HEK293 (cell line): Measurements from ENCODE around the gene ABCC3.

Source experiments
- CTCF ChIA-PET: fragments of 350-600 bp; formaldehyde crosslinking; extraction: SDS; loops from one replicate; lab custom pipeline; 2021; ENCODE audit warnings: antibody characterized with exemption; lab: Yijun Ruan, JAX
- POLR2A ChIA-PET: fragments of 300-600 bp; formaldehyde crosslinking; extraction: SDS; loops from one replicate; lab custom pipeline; 2020; ENCODE audit warnings: antibody characterized with exemption, inconsistent platforms; lab: Yijun Ruan, JAX
- H3K27ac ChIP-seq: fragments of 200-500 bp; sonication (Bioruptor generic); 2 replicates; pipeline ENCODE4 v1.5.1; 2014; ENCODE audit warnings: low read depth, low read length, control low read depth, inconsistent platforms; ENCODE audit errors: extremely low read depth
- H3K36me3 ChIP-seq, 2 experiments: fragments of 200-500 bp in 1 of 2; sonication (Bioruptor generic) in 1 of 2; 1 replicate in 1 of 2; 2 replicates in 1 of 2; pipeline ENCODE4 v1.5.1; 2014 to 2017; ENCODE audit warnings: inconsistent platforms in 2 of 2, low read length in 2 of 2; ENCODE audit not compliant: control insufficient read depth in 2 of 2, insufficient read depth in 1 of 2
- H3K4me1 ChIP-seq: fragments of 200-500 bp; sonication (Bioruptor generic); 2 replicates; pipeline ENCODE4 v1.5.1; 2014; ENCODE audit warnings: mild to moderate bottlenecking, low read length, inconsistent platforms; ENCODE audit not compliant: control insufficient read depth, insufficient read depth
- H3K4me3 ChIP-seq: 2 replicates; pipeline ENCODE4 v1.5.1; 2011; ENCODE audit warnings: low read depth, mild to moderate bottlenecking, control low read depth, low read length, moderate library complexity
- H3K9me3 ChIP-seq: fragments of 200-500 bp; sonication (Bioruptor generic); 2 replicates; pipeline ENCODE4 v1.5.1; 2014; ENCODE audit warnings: low read depth, low read length, inconsistent platforms; ENCODE audit not compliant: control insufficient read depth, insufficient read depth
- EGR2 ChIP-seq: fragments of 450-650 bp; formaldehyde crosslinking; IDR thresholded peaks from 2 replicates; pipeline ENCODE4 v1.5.1; 2016; ENCODE audit warnings: low read depth, missing biosample characterization, missing genetic modification characterization
- GLIS1 ChIP-seq: fragments of 450-650 bp; formaldehyde crosslinking; IDR thresholded peaks from 2 replicates; pipeline ENCODE4 v1.5.1; 2016; ENCODE audit warnings: missing biosample characterization, missing genetic modification characterization
- KLF17 ChIP-seq: fragments of 450-650 bp; formaldehyde crosslinking; IDR thresholded peaks from 2 replicates; pipeline ENCODE4 v1.5.1; 2016; ENCODE audit warnings: missing biosample characterization, missing genetic modification characterization
- SCRT2 ChIP-seq: fragments of 450-650 bp; formaldehyde crosslinking; IDR thresholded peaks from 2 replicates; pipeline ENCODE4 v1.5.1; 2016; ENCODE audit warnings: missing biosample characterization, missing genetic modification characterization
- SP7 ChIP-seq: fragments of 450-650 bp; formaldehyde crosslinking; IDR thresholded peaks from 2 replicates; pipeline ENCODE4 v1.5.1; 2016; ENCODE audit warnings: missing biosample characterization, missing genetic modification characterization
- WT1 ChIP-seq: fragments of 450-650 bp; formaldehyde crosslinking; IDR thresholded peaks from 2 replicates; pipeline ENCODE4 v1.5.1; 2016; ENCODE audit warnings: missing biosample characterization, missing genetic modification characterization
- ZBTB17 ChIP-seq: fragments of 450-650 bp; formaldehyde crosslinking; IDR thresholded peaks from 2 replicates; pipeline ENCODE4 v1.5.1; 2016; ENCODE audit warnings: missing biosample characterization, missing genetic modification characterization
- ZEB2 ChIP-seq: fragments of 450-650 bp; formaldehyde crosslinking; IDR thresholded peaks from 2 replicates; pipeline ENCODE4 v1.5.1; 2016; ENCODE audit warnings: missing biosample characterization, missing genetic modification characterization
- ZFHX2 ChIP-seq: fragments of 450-650 bp; formaldehyde crosslinking; conservative IDR thresholded peaks from 2 replicates; pipeline ENCODE4 v1.5.1; 2016; ENCODE audit warnings: missing biosample characterization, missing genetic modification characterization
- ZFP41 ChIP-seq: fragments of 450-650 bp; formaldehyde crosslinking; IDR thresholded peaks from 2 replicates; pipeline ENCODE4 v1.5.1; 2016; ENCODE audit warnings: missing biosample characterization, missing genetic modification characterization, borderline replicate concordance
- ZIC2 ChIP-seq: fragments of 450-650 bp; formaldehyde crosslinking; IDR thresholded peaks from 2 replicates; pipeline ENCODE4 v1.5.1; 2016; ENCODE audit warnings: missing biosample characterization, missing genetic modification characterization
- ZNF114 ChIP-seq: fragments of 450-650 bp; formaldehyde crosslinking; IDR thresholded peaks from 2 replicates; pipeline ENCODE4 v1.5.0; 2017; ENCODE audit warnings: missing biosample characterization, missing genetic modification characterization
- ZNF174 ChIP-seq: fragments of 450-650 bp; formaldehyde crosslinking; IDR thresholded peaks from 2 replicates; pipeline ENCODE4 v1.5.0; 2017; ENCODE audit warnings: missing biosample characterization, mild to moderate bottlenecking, missing genetic modification characterization
- ZNF341 ChIP-seq: fragments of 450-650 bp; formaldehyde crosslinking; IDR thresholded peaks from 2 replicates; pipeline ENCODE4; 2016; ENCODE audit warnings: low read depth, missing biosample characterization, missing genetic modification characterization
- ZNF366 ChIP-seq: fragments of 450-650 bp; formaldehyde crosslinking; conservative IDR thresholded peaks from 2 replicates; pipeline ENCODE4 v1.5.1; 2016; ENCODE audit warnings: missing biosample characterization, missing genetic modification characterization
- ZNF37A ChIP-seq: fragments of 450-650 bp; IDR thresholded peaks from 2 replicates; pipeline ENCODE4 v1.5.1; 2018; ENCODE audit warnings: missing biosample characterization, missing genetic modification characterization
- ZNF561 ChIP-seq: fragments of 450-650 bp; IDR thresholded peaks from 2 replicates; pipeline ENCODE4 v1.5.1; 2018; ENCODE audit warnings: missing biosample characterization, missing genetic modification characterization, borderline replicate concordance
- ZNF600 ChIP-seq: fragments of 450-650 bp; formaldehyde crosslinking; IDR thresholded peaks from 2 replicates; pipeline ENCODE4 v1.5.1; 2016; ENCODE audit warnings: missing biosample characterization, missing genetic modification characterization
- ZNF623 ChIP-seq: fragments of 450-650 bp; formaldehyde crosslinking; IDR thresholded peaks from 2 replicates; pipeline ENCODE4 v1.5.1; 2016; ENCODE audit warnings: missing biosample characterization, missing genetic modification characterization
- ZNF629 ChIP-seq: fragments of 450-650 bp; formaldehyde crosslinking; IDR thresholded peaks from 2 replicates; pipeline ENCODE4 v1.5.1; 2017; ENCODE audit warnings: missing biosample characterization, missing genetic modification characterization
- ZNF704 ChIP-seq: fragments of 450-650 bp; formaldehyde crosslinking; IDR thresholded peaks from 2 replicates; pipeline ENCODE4 v1.5.1; 2016; ENCODE audit warnings: missing biosample characterization, missing genetic modification characterization
- TF ChIP-seq, protein P1 (sequence below): fragments of 450-650 bp; formaldehyde crosslinking; IDR thresholded peaks from 2 replicates; pipeline ENCODE4 v1.5.1; 2016; ENCODE audit warnings: missing biosample characterization, missing genetic modification characterization
- TF ChIP-seq, protein P2 (sequence below): fragments of 450-650 bp; formaldehyde crosslinking; IDR thresholded peaks from 2 replicates; pipeline ENCODE4 v1.5.1; 2016; ENCODE audit warnings: missing biosample characterization, missing genetic modification characterization

ABCC3 gene

GRCh38 chr17:50630524-50631194 is 4.0 kb upstream of the ABCC3 start (continued):
- no peak for TF ChIP-seq ZNF174 (tag by site-specific recombination)
- TF ChIP-seq, protein P1, sequence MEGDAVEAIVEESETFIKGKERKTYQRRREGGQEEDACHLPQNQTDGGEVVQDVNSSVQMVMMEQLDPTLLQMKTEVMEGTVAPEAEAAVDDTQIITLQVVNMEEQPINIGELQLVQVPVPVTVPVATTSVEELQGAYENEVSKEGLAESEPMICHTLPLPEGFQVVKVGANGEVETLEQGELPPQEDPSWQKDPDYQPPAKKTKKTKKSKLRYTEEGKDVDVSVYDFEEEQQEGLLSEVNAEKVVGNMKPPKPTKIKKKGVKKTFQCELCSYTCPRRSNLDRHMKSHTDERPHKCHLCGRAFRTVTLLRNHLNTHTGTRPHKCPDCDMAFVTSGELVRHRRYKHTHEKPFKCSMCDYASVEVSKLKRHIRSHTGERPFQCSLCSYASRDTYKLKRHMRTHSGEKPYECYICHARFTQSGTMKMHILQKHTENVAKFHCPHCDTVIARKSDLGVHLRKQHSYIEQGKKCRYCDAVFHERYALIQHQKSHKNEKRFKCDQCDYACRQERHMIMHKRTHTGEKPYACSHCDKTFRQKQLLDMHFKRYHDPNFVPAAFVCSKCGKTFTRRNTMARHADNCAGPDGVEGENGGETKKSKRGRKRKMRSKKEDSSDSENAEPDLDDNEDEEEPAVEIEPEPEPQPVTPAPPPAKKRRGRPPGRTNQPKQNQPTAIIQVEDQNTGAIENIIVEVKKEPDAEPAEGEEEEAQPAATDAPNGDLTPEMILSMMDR = peak; percentile 95
- TF ChIP-seq ZNF37A = no peak

DNA sequence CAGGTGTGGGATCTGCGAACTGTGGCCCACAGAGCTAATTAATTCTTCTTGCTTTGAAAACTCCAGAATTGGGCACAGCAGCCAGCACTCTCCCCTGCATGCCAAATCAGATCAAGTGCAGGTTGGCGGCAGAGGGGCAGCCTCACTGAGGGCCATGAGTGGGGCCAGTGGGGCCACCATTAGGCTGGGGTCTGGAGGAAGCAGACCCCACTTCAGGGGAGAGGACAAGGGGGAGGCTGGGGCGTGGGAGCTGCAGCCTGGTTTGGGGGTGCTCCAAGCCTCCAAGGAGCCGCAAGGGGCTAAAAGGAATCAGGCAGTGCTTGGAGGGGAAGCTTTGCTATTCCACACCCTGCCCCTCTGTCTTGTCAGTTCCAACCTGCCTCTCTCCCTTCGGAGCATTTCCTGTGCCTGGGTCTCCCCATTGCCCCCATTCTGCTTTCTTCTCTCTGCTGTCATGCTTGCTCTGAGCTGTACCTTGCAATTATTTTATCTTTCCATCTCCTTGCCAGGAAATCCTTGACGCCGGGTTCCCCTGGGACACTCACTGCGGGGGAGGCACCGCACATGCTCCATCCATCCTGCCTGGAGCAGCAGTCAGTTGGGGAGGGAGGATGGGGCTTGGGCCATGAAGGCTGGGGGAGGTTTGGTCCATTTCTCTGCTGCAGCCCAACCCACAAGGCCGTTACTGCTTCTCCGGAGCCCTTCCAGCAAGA is 3.3 kb upstream of the ABCC3 start:
- Histone ChIP-seq H3K4me1 (no peaks in the 10 kb centered on the region; the same call in 1 of the 2 replicates), H3K27ac (no peak overlapping the region), H3K9me3 (no peaks in the 10 kb centered on the region), H3K36me3 (no peaks in the 10 kb centered on the region), H3K4me3 (no peak overlapping the region)
- TF ChIP-seq ZNF561 (tag by site-specific recombination) (no peak), ZNF366 (no peak), WT1 (tag by site-specific recombination) (peak; percentile 70), SCRT2 (tag by site-specific recombination) (no peak), ZBTB17 (0 out of 2 replicates have a peak, but pooled peaks have one; percentile 31), GLIS1 (peak; percentile 78), ZNF341 (tag by site-specific recombination) (peak; percentile 26; the same call in 1 of the 2 replicates), EGR2 (peak; percentile 53; the same call in 1 of the 2 replicates), ZIC2 (tag by site-specific recombination) (0 out of 2 replicates have a peak, but pooled peaks have one; percentile 28), ZFHX2 (tag by site-specific recombination) (peak; percentile 63), SP7 (tag by site-specific recombination) (peak; percentile 91), ZNF600 (peak; percentile 78), ZNF623 (no peak), ZNF629 (tag by site-specific recombination) (0 out of 2 replicates have a peak, but pooled peaks have one; percentile 25), ZEB2 (tag by site-specific recombination) (0 out of 2 replicates have a peak, but pooled peaks have one; percentile 32)
- POLR2A ChIA-PET = interaction anchor here (1.0 to 1.9 kb wide), 3 partner anchors 8 to 80 kb away, joined by 3 to 8 read pairs (median 3); no protein-coding TSS in a partner anchor
- CTCF ChIA-PET = interaction anchor here (0.6 to 9.7 kb wide), 34 partner anchors 7 to 152 kb away, joined by 3 to 231 read pairs (median 4); partner anchors contain the start of genes CACNA1G and SPATA20

- Histone ChIP-seq H3K36me3 (no peaks in the 10 kb centered on the region), H3K4me1 (no peaks in the 10 kb centered on the region; the same call in 1 of the 2 replicates), H3K27ac (no peak overlapping the region), H3K4me3 (no peak overlapping the region), H3K9me3 (no peaks in the 10 kb centered on the region)
- ChIA-PET POLR2A (interaction anchor here (1.1 kb wide), 1 partner anchor 52 kb away, joined by 3 read pairs; no protein-coding TSS in a partner anchor), CTCF (interaction anchor here (0.6 to 9.7 kb wide), 15 partner anchors 7 to 113 kb away, joined by 3 to 231 read pairs (median 6); partner anchors contain the start of gene SPATA20)
- TF ChIP-seq KLF17 (tag by site-specific recombination) (no peak), ZNF114 (tag by site-specific recombination) (no peak), ZFP41 (tag by site-specific recombination) (no peak), ZNF704 (no peak)
- TF ChIP-seq, protein P2, sequence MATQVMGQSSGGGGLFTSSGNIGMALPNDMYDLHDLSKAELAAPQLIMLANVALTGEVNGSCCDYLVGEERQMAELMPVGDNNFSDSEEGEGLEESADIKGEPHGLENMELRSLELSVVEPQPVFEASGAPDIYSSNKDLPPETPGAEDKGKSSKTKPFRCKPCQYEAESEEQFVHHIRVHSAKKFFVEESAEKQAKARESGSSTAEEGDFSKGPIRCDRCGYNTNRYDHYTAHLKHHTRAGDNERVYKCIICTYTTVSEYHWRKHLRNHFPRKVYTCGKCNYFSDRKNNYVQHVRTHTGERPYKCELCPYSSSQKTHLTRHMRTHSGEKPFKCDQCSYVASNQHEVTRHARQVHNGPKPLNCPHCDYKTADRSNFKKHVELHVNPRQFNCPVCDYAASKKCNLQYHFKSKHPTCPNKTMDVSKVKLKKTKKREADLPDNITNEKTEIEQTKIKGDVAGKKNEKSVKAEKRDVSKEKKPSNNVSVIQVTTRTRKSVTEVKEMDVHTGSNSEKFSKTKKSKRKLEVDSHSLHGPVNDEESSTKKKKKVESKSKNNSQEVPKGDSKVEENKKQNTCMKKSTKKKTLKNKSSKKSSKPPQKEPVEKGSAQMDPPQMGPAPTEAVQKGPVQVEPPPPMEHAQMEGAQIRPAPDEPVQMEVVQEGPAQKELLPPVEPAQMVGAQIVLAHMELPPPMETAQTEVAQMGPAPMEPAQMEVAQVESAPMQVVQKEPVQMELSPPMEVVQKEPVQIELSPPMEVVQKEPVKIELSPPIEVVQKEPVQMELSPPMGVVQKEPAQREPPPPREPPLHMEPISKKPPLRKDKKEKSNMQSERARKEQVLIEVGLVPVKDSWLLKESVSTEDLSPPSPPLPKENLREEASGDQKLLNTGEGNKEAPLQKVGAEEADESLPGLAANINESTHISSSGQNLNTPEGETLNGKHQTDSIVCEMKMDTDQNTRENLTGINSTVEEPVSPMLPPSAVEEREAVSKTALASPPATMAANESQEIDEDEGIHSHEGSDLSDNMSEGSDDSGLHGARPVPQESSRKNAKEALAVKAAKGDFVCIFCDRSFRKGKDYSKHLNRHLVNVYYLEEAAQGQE (tag by site-specific recombination) = peak; percentile 88
Observed at GRCh38 chr17:50631908-50632571, 2.6 kb upstream of the ABCC3 start.
